ENCODE measurements around the gene RXRA. TPM values are rescaled to one million over a fixed set of nuclear protein-coding genes. Genes with fewer than 3 reads are reported as not detected.

The RXRA gene
- total RNA-seq, 1 donor from 2014 or later = 33.4 TPM

- Histone ChIP-seq H3K4me1 (ENCODE audit: insufficient read depth, low read length) (peaks cover 11% of the 10 kb centered on the region), H3K27me3 (ENCODE audit: insufficient read depth, low read length) (no peaks in the 10 kb centered on the region), H3K9me3 (ENCODE audit: insufficient read depth, low read depth, low read length) (no peaks in the 10 kb centered on the region), H3K79me2 (ENCODE audit: insufficient read depth, low read length) (peaks cover 88% of the 10 kb centered on the region), H3K36me3 (ENCODE audit: insufficient read depth, low read length) (no peaks in the 10 kb centered on the region), H2AFZ (ENCODE audit: low read depth, low read length) (no peak overlapping the region), H4K20me1 (ENCODE audit: insufficient read depth, low read length) (peaks cover 99% of the 10 kb centered on the region), H3K4me2 (ENCODE audit: low read length) (no peak overlapping the region), H3K27ac (ENCODE audit: low read depth, low read length) (no peak overlapping the region), H3K4me3 (ENCODE audit: insufficient read depth, low read depth, low read length) (no peak overlapping the region), H3K9ac (ENCODE audit: low read length) (no peak overlapping the region)
- Mint-ChIP-seq H3K9me3 (ENCODE audit: unreplicated experiment) (no peaks in the 10 kb centered on the region), H3K4me1 (ENCODE audit: low read depth, unreplicated experiment) (peaks cover 7% of the 10 kb centered on the region), H3K36me3 (ENCODE audit: low read depth, unreplicated experiment) (no peaks in the 10 kb centered on the region), H3K4me3 (ENCODE audit: unreplicated experiment) (no peak overlapping the region), H3K27me3 (ENCODE audit: low read depth, unreplicated experiment) (no peaks in the 10 kb centered on the region), H3K27ac (ENCODE audit: unreplicated experiment) (no peak overlapping the region)
- DNase-seq (ENCODE audit: low read depth) (no peak), FAIRE-seq (no peak)
- no peak for TF ChIP-seq EZH2 (IDR thresholded peaks at IDR 0.05; ENCODE audit: insufficient read depth, low read length)
- no peak for TF ChIP-seq CTCF (IDR thresholded peaks at IDR 0.05; ENCODE audit: insufficient read depth, low read depth, low read length)
These were observed 30.5 kb downstream of the RXRA start for GRCh38 chr9:134356496-134357470.

GRCh38 chr9:134357631-134358025, 31.4 kb downstream of the RXRA start:
- no peak for FAIRE-seq
- Histone ChIP-seq H2AFZ (ENCODE audit: low read depth, low read length) (no peak overlapping the region), H4K20me1 (ENCODE audit: insufficient read depth, low read length) (peaks cover 99% of the 10 kb centered on the region), H3K4me2 (ENCODE audit: low read length) (no peak overlapping the region), H3K4me1 (ENCODE audit: insufficient read depth, low read length) (peaks cover 11% of the 10 kb centered on the region), H3K27me3 (ENCODE audit: insufficient read depth, low read length) (no peaks in the 10 kb centered on the region), H3K4me3 (ENCODE audit: insufficient read depth, low read depth, low read length) (no peak overlapping the region), H3K9ac (ENCODE audit: low read length) (no peak overlapping the region), H3K79me2 (ENCODE audit: insufficient read depth, low read length) (peaks cover 88% of the 10 kb centered on the region), H3K9me3 (ENCODE audit: insufficient read depth, low read depth, low read length) (no peaks in the 10 kb centered on the region), H3K27ac (ENCODE audit: low read depth, low read length) (no peak overlapping the region), H3K36me3 (ENCODE audit: insufficient read depth, low read length) (no peaks in the 10 kb centered on the region)
- DNase-seq (ENCODE audit: low read depth) = no peak
- Mint-ChIP-seq H3K4me3 (ENCODE audit: unreplicated experiment) (no peak overlapping the region), H3K27ac (ENCODE audit: unreplicated experiment) (no peak overlapping the region), H3K4me1 (ENCODE audit: low read depth, unreplicated experiment) (peaks cover 7% of the 10 kb centered on the region), H3K27me3 (ENCODE audit: low read depth, unreplicated experiment) (no peaks in the 10 kb centered on the region), H3K9me3 (ENCODE audit: unreplicated experiment) (no peaks in the 10 kb centered on the region), H3K36me3 (ENCODE audit: low read depth, unreplicated experiment) (no peaks in the 10 kb centered on the region)
- TF ChIP-seq CTCF (IDR thresholded peaks at IDR 0.05; ENCODE audit: insufficient read depth, low read depth, low read length) (no peak), EZH2 (IDR thresholded peaks at IDR 0.05; ENCODE audit: insufficient read depth, low read length) (no peak)

All from astrocyte (in vitro differentiated cells and primary cell).